ENCODE results near the gene RARS2.

Gene RARS2

GRCh38 chr6:87573307-87574024 is 16.3 kb downstream of the RARS2 start:
- no peak for DNase-seq (ENCODE audit: low read depth)

DNA sequence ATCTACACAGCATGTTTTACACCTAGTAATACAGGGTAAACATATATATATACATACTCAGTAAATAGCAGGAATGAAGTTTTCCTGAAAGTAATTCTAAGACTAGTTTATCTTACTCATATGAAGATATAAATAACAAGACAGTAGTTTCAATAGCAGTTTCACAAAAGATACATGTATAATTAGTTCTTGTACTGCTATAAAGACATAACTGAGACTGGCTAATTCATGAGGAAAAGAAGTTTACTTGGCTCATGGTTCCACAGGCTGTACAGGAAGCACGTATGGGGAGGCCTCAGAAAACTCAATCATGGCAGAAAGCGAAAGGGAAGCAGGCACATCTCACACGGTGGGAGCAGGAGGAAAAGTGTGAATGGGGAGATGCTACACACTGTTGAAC is 16.9 kb downstream of the RARS2 start:
- DNase-seq (ENCODE audit: low read depth), result no peak

DNA sequence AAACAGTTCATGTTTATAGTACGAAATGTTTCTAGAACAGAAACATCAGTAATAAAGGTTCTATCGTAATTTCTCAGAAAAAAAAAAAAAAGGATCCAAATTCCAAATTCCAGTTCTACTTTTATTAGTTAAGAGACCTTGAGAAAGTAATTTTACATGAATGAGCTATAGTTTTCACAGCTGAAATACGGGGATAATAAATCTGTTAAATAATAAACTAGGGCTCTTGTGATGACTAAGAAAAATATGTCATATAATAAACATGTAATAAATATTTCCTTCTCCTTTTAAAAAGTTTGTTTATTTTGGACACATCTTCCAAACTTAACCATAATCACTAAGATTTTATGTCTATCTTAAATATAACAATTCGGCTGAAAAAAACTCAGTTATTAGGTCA is 17.8 kb downstream of the RARS2 start:
- no peak for DNase-seq (ENCODE audit: low read depth)

GRCh38 chr6:87561017-87561416 is 28.8 kb downstream of the RARS2 start:
- no peak for DNase-seq (ENCODE audit: low read depth)

DNA sequence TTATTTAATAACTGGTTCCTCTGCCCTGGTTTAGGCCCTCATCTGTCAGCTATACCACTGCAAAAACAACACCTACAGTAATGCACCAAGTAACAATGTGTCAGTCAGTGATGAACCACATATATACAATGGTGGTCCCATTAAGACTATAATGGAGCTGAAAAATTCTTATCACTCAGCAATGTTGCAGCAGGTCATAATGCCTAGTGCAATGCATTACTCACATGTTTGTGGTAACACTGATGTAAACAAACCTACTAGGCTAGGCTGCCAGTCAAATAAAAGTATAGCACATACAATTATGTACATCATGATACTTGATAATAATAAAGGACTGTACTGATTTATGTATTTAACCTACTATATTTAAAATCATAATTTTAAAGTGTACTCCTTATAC is 31.3 kb downstream of the RARS2 start:
- no peak for DNase-seq (ENCODE audit: low read depth)

DNA sequence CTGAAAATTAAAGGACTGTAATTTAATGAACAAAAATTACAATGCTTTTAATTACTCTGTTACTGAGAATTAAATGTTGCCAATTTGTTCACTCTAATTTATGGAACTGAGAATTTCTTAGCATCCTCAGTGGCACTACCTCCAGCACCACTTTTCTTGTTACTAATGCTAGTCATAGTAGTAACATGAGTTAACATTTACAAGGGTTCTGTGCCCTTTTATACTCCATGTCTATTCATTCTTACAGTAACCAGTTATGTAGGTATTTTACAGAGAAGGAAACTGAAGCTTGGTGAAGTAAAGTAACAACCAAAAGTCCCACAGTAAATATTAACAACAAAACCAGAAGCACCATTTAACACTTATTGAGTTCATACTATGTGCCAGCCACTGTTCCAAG is 34.3 kb downstream of the RARS2 start:
- DNase-seq (ENCODE audit: low read depth), result no peak

- no peak for DNase-seq (ENCODE audit: low read depth)
Observed at GRCh38 chr6:87553159-87553765, 36.5 kb downstream of the RARS2 start.

- DNase-seq (ENCODE audit: low read depth), result no peak
Observed at GRCh38 chr6:87551799-87552198, 38.0 kb downstream of the RARS2 start.

- DNase-seq (ENCODE audit: low read depth), result no peak
Observed at GRCh38 chr6:87544474-87544735, 45.4 kb downstream of the RARS2 start.

DNA sequence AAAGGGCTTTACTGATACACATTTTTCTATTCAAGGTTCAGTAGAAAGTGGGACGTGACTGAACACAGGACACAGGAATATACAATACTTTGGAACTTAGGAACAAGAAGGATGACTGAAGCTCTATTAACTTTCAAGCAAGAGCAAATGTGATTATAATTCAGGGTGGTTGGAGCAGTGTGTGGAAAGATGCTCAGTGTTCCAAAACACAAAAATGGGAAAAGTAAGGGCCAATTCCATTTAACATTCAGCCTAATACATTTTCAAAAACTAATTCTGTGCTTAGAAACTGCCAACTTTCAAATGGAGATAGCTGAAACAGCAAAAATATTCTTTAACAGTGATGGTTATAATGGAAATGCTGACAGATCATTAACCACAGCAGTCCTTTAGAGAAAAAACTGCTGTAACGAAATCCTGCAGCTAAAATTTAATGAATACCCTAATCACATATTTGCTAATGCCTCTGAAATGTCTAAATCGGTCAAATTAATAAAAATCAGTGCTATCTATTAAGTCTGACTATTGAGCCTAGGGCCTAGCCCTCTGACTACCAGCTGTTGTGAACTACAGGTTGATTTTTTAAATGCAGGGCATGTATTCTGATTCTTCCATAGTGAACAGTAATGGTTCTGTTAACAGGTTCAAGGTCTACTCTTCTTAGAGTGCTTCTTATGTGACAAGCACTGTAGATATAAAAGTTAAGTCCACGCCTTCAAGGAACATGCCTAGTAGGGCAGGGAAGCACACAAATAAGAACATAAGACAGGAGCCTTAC is 45.9 kb downstream of the RARS2 start:
- no peak for DNase-seq (ENCODE audit: low read depth)

DNA sequence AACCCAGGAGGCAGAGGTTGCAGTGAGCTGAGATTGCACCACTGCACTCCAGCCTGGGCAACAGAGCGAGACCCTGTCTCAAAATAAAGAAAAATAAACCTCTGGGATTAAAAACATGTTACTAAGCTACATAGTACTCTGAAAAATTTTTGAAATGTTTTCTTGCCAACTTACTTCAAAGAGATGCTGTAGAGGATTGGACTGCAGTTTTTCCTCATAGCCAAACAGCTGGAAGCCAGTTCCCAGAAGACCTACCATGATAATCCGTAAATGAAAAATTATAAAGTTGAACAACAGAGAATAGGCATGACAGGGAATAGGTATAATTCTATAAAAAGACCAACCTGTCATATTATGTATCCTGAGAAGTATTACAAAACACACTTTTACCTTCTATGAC is 48.0 kb downstream of the RARS2 start:
- DNase-seq (ENCODE audit: low read depth), result no peak

GRCh38 chr6:87541041-87541440 is 48.7 kb downstream of the RARS2 start:
- DNase-seq (ENCODE audit: low read depth), result no peak

DNA sequence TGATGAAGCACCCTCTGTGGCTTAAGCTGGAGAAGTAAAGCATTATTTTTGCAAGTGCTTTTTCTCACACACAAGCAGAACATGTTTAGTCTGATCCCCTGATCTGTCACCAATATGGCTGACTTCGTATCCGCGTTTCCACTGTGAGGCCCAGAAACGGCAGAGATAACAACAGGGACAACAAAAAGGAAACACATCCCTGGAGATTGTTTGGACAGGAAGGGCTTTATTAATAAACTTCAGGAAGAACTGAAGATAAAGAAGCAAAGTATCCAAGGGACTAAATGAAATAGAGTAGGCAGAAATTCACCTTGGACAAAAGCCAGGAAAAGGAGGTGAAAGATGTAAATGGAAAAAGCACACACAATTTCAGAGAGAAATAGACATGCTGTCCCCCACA is 49.2 kb downstream of the RARS2 start:
- no peak for DNase-seq (ENCODE audit: low read depth)

- DNase-seq (ENCODE audit: low read depth), result no peak
Observed at GRCh38 chr6:87539554-87539953, 50.2 kb downstream of the RARS2 start.

DNA sequence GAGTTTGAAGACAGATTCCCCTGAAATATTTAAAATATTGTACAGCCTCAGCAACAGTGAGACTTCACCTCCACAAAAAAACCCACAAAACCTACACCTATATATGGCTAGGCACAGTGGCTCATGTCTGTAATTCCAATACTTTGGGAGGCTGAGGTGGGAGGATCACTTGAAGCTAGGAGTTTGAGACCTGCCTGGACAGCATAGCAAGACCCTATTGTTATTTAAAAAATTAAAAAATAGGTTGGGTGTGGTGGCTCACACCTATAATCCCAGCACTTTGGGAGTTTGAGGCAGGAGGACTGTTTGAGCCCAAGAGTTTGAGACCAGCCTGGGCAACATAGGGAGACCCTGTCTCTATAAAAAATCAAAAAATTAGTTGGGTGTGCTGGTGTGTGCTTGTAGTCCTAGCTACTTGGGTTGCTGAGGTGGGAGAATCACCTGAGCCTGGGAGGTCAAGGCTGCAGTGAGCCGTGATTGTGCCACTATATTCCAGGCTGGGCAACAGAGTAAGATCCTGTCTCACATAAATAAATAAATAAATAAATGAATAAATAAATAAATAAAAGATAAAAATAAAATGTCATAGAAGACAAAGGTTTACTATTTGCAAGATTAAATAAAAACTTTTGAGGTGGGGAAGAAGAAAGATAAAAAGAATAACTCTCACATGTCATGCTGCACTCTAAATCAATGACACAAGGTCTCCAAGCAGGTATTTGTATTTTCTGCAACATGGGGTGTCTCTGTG is 51.1 kb downstream of the RARS2 start:
- DNase-seq (ENCODE audit: low read depth), result no peak

DNA sequence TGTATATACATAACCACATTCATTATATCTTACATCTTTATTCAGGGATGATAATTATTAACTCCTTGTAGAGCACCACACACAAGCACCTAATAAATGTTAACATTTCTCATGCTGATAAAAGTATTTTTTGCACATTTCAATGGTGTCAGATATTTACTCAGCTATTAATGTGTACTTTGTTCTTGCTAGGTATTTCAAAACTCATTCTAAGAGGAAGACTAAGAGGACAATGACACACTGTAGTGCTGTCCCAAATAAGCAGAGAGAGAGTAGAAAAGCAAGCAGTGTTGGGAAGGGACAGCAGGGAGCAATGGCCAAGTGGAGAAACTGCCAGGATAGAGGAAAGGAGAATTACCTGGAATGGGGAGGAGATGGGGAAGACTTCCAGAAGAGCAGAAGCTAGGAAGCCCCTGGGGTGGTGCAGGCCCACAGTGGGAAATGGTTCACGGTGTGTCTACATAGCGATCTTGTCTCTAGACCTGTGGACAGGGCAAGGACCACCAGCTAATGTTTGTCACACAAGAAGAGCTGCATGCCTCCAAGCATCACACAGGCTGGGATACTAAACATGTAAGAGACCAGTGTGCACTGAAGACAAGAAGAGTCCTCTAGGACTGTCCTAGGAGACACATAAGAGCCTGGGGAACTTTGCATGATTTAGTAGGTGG is 55.3 kb downstream of the RARS2 start:
- DNase-seq (ENCODE audit: low read depth), result no peak

DNA sequence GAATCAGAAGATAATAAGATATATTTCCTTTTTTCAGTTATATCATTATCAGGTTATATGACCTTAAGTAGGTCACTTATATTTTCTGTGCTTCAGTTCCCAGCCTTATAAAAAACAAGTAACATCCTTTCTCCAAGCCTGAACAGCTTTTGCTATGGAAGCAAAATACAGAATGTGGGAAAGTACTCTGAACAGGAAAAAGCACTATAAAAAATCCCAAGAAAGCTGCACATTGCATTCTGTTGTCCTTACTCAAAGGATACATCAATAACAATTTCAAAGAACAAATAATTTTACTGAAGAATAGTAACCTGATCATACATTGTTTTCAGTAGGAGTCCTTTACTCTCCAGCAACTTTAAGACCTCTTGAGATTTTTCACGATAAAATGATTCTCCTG is 60.6 kb downstream of the RARS2 start:
- no peak for DNase-seq (ENCODE audit: low read depth)

- no peak for DNase-seq (ENCODE audit: low read depth)
Observed at GRCh38 chr6:87522686-87523085, 67.1 kb downstream of the RARS2 start.

DNA sequence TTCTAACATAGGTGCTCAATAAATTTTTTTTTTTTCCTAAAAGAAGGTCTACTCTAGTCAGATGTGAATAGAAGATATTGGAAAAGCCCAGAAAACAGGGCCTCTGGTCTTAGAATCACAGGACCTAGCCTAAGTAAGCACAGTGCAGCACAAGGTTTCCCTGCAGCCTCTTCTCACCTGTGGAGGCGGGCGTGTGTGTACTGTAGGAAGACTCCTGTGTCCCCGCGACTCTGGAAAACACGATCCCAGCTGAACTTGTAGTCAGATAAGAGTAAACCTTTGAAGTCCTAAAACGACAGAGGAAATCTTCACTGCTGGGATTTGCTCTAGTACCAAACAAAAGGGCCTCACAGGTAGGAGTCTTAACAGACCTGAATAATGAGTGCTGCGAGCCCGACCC is 71.3 kb downstream of the RARS2 start:
- no peak for DNase-seq (ENCODE audit: low read depth)

DNA sequence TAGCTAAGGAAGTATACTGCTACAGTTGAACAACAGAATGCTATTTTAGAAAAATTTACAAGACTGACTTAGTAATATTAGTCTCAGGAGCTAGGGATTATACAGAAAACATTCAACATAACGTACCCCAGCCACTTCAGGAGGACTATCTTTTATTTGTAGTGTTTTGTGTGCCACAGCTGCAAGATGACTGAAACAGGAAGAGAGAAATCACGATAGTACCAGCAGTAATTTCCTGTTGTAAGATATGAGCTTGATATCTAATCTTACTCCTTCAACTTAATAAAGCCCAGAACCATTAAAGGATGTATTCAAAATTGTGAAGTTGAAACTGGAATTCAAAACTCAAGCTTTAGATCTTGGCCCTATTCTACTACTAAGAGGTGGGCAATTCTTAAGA is 75.0 kb downstream of the RARS2 start:
- no peak for DNase-seq (ENCODE audit: low read depth)

DNA sequence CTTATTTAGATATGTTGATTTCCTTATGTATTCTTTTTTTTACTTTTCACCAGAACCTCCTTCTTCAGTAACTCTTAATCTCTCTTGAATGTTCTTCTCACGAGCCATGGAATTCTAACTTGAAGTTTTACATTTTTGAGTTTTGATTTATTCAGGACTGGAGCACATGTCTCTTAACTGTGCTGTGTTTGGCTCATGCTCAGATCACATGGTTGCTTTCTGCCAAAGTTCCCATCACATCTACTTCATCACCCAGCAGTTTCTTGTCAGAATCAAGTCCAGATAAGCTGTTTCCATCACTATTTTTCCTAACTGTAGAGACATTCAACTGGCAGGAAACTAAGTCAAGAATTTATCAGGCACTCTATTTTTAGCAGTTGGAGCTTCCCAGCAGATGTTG is 85.3 kb downstream of the RARS2 start:
- DNase-seq (ENCODE audit: low read depth), result no peak

DNA sequence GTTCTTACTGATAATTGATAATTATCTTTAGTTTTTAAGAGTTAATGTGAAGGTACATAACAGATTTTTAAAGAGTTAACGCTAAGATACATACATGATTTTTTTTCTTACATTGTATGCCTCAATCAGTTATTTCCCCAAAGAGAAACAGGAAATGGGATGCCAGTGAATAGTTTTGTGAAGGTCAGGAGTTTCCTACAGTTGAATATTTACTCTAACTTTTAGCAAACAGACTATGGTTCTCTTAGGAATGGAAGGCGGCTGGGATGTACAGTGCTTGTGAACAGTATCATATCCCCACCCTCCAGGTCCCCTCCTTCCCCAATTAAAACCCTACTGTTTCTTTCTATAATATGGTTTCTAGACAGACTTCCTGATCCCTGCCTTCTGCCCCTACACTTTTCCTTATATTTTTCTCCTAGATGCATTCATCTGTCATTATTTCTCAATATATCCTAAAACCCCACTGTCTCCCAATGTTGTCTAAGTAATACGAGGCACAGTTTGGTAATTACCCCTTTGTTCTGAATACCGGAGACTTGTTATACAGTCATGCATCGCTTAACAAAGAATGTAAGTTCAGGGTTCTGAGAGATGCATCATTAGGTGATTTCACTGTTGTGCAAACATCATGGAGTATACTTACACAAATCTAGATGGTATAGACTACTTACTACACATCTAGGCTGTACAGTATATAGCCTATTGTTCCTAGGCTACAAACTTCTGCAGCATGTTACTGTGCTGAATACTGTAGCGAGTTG is 87.8 kb downstream of the RARS2 start:
- no peak for DNase-seq (ENCODE audit: low read depth)
